AG09309 (cell line): ENCODE measurements around the gene COL26A1.

ENCODE experiments used
- DNase-seq: peaks from one replicate; pipeline ENCODE4 v3.0.0-alpha.2; 2010; ENCODE audit warnings: low read depth
- H3K4me3 ChIP-seq: 2 replicates; pipeline ENCODE4 v1.5.1; 2011; ENCODE audit warnings: mild to moderate bottlenecking, low read depth, low read length, moderate library complexity; ENCODE audit not compliant: control insufficient read depth
- TF ChIP-seq, protein P1 (sequence below): IDR thresholded peaks from 2 replicates; pipeline ENCODE4 v1.5.1; 2011; ENCODE audit warnings: mild to moderate bottlenecking, low read depth, low read length, inconsistent platforms; ENCODE audit not compliant: insufficient read depth, control insufficient read depth; ENCODE audit errors: missing control alignments

Gene COL26A1

DNA sequence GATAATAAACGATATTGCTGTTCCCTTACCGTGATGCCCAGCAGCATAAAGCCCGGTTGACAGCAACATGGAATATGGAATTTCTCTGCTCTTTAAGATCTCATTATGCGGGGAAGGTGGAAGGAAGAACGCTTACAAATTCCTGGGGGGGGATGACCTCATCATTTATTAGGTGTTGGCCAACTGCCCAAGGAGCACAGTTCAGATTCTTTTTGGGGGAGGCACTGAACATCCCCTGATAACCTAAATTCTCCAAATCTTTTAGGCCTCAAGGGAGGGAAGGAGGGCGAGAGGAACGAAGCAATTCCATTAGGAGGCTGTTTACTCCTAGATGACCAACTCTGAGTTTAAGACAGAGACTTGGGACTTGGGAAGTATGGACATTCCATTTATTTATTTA lies 5.2 kb upstream of the COL26A1 start:
- TF ChIP-seq, protein P1, sequence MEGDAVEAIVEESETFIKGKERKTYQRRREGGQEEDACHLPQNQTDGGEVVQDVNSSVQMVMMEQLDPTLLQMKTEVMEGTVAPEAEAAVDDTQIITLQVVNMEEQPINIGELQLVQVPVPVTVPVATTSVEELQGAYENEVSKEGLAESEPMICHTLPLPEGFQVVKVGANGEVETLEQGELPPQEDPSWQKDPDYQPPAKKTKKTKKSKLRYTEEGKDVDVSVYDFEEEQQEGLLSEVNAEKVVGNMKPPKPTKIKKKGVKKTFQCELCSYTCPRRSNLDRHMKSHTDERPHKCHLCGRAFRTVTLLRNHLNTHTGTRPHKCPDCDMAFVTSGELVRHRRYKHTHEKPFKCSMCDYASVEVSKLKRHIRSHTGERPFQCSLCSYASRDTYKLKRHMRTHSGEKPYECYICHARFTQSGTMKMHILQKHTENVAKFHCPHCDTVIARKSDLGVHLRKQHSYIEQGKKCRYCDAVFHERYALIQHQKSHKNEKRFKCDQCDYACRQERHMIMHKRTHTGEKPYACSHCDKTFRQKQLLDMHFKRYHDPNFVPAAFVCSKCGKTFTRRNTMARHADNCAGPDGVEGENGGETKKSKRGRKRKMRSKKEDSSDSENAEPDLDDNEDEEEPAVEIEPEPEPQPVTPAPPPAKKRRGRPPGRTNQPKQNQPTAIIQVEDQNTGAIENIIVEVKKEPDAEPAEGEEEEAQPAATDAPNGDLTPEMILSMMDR: no peak
- DNase-seq: no peak
- no peak overlapping the region for H3K4me3 ChIP-seq

DNA sequence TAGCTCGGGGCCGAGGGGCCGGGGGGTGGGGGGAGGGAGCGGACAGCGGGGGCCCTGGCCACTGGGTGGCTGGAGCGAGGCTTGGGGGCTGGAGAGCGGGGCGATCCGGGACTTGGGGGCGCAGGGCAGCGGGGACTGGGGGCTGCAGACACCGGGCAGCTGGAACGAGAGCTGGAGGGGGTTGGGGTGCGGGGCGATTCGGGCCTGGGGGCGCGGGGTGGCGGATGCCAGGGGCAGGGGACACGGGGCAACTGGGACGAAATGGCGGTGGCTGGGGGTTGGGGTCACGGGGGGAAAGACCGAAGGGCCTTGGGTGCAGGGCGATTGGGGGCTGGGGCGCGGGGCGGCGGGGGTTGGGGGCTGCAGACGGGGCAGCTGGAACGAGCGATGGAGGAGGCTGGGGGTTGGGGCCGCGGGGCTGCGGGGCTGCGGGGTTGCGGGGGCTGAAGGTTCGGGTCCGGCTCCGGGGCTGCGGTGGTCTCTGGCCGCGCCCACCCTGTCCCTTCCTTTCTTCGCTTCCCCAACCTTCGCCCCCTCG lies 590 bp downstream of the COL26A1 start:
- TF ChIP-seq, protein P1: no peak
- peak overlapping the region; percentile 48 for H3K4me3 ChIP-seq
- no peak for DNase-seq

GRCh38 chr7:101363734-101364374 lies 1.2 kb downstream of the COL26A1 start:
- DNase-seq: peak; percentile 17
- H3K4me3 ChIP-seq: peak overlapping the region; percentile 48
- TF ChIP-seq, protein P1: peak; percentile 74

- no peak overlapping the region for H3K4me3 ChIP-seq
- DNase-seq: no peak
These were observed 3.3 kb downstream of the COL26A1 start for GRCh38 chr7:101365956-101366355.

GRCh38 chr7:101367676-101368075 lies 5.0 kb downstream of the COL26A1 start:
- DNase-seq: no peak
- no peak overlapping the region for H3K4me3 ChIP-seq
- TF ChIP-seq, protein P1: no peak

More at GRCh38 chr7:101365956-101366355, 3.3 kb downstream of the COL26A1 start:
- TF ChIP-seq, protein P1: no peak

- no peak overlapping the region for H3K4me3 ChIP-seq
- TF ChIP-seq, protein P1: no peak
- no peak for DNase-seq
These were observed 5.9 kb downstream of the COL26A1 start for GRCh38 chr7:101368422-101369165.
